LHCN-M2 (cell line): ENCODE measurements around the gene PCDH1. TPM values are rescaled to one million over a fixed set of nuclear protein-coding genes. Genes with fewer than 3 reads are reported as not detected.
"Not testable (repeated sequence)": the region's sequence is repeated elsewhere in the genome, so short reads cannot be mapped to it uniquely, and the experiment has no call there.

ENCODE experiments used
- DNase-seq: peaks from one replicate; pipeline ENCODE4 v3.0.0-alpha.2; 2012; ENCODE audit warnings: low read depth
- total RNA-seq: library from RNA; depleted of rRNA; stranded (reverse); fragments of >200 nt; gene quantifications from 2 replicates; pipeline ENCODE4 v1.2.3, GENCODE V29; 2014

Gene PCDH1
- total RNA-seq, 1 experiment from 2014 or later, result not detected

DNA sequence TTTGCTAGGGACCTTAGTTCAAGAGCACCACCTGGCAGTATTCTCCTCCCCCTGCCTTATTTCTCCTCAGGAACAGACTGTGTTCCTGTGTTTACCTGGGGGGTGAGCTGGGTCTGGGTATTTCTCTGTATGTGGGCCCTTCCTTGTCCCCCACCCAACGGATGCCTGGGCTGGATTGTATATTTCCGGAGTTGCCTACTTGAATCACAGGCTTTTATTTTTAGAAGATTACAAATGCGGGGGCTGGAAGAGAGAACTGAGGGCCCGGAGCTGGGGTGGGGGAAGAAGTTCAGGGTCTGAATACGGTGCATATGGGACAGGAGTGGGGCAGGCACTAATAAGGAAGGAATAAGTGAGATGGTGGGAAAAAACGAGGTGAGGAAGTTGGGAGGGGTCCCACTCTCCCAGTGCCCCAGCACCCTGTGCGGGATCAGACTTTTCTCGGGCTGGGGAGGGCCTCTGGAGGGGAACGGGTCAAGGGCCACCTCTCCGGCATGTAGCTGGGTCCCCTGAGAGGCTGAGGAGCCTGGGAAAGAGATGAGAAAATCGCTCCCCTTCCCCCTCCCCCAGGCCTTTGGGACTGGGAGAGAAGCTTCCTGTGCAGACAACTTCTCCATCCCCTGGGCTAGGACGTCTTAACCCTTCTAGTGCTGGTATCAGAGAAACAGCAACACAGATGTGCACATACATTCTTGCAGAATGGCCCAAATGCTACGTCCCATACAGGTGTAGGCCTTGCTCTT is 42.1 kb downstream of the PCDH1 start:
- no peak for DNase-seq

DNA sequence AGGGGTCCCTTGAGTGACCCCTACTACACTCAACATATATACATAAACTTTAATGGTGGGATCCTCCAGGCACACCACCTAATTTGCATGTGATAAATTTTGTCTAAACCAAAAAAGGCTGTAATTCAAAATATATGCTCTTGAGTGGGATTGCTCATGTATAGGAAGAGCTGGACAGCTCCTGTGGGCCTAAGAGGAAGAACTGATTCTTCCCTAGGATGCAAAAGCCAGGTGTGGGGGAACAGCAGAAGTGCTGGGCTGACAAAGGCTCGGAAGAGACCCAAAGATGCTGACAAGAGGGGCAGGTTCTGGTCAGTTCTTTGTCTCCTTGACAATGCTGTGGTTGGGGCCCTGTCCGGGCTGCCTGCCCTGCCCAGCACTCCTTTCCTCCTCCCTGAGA is 43.9 kb downstream of the PCDH1 start:
- DNase-seq, result no peak

- no peak for DNase-seq
These were observed 46.1 kb downstream of the PCDH1 start for GRCh38 chr5:141832131-141832530.

DNA sequence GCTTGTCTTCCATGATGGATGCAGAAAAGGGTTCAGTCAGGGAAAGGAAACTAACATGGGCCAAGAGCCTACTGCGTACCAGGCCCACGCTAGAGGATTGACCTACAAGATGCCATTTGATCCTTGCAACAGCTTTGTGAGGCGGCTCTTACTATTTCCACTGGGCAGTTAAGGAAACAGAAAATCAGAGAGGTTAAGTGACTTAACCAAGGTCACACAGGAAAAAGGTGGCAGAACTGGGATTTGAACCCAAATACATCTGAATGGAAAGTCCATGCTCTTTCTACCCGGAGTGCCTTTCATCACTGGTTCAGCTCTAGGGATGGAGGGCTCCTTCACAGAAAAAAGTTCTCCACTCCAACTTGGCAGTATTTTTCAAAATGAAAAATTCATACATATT is 50.0 kb downstream of the PCDH1 start:
- DNase-seq, result no peak

- no peak for DNase-seq
These were observed 51.5 kb downstream of the PCDH1 start for GRCh38 chr5:141826674-141827073.

DNA sequence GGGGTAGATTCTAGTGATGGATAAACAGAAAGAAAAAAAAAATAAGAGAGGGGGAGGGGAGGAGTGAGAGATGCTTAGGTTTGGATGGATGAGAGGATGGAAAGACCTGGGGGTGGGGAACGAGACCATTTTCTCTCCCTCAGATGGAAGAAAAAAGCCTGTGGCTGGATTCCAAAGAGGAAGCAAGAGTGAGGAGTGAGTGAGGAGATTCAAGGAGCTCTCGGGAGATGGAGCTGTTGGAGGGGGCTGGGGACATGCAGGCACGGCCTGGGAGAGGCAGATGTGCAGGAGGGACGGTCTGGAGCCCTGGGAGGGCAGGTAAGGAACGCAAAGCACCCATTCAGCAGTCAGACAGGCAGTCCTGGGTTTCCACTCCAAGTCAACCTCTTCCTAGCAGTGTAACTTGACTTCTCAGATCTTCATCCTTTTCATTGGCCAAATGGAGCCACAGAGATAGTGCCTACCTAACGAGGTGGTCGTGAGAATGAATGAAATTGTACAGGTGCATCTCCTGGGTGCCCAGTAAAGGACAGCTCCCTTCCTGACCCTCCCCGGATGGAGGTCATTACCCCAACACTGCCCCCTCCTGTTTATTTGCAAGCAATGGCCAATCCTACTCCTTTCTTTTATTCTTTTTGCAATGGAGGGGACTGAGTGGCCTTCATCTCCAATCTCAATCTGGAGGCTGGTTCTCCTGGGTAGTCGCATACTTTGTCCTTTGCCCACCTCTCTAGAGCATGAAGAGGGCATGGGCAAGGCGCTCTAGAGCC is 52.2 kb downstream of the PCDH1 start:
- DNase-seq, result no peak

GRCh38 chr5:141825241-141825671 is 53.0 kb downstream of the PCDH1 start:
- DNase-seq, result no peak

- no peak for DNase-seq
These were observed 53.5 kb downstream of the PCDH1 start for GRCh38 chr5:141824717-141825116.

- DNase-seq, result no peak
These were observed 55.2 kb downstream of the PCDH1 start for GRCh38 chr5:141823056-141823455.

- no peak for DNase-seq
These were observed 56.1 kb downstream of the PCDH1 start for GRCh38 chr5:141822144-141822543.

GRCh38 chr5:141821430-141821925 is 56.7 kb downstream of the PCDH1 start:
- peak; percentile 67 for DNase-seq

DNA sequence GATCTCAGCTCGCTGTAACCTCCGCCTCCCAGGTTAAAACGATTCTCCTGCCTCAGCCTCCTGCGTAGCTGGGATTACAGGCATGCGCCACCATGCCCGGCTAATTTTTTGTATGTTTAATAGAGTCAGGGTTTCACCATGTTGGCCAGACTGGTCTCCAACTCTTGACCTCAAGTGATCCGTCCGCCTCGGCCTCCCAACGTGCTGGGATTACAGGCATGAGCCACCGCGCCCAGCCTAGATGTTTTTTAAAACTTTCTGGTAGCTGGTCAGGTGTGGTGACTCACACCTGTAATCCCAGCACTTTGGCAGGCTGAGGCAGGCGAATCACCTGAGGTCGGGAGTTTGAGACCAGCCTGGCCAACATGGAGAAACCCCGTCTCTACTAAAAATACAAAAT is 57.5 kb downstream of the PCDH1 start:
- not testable (repeated sequence) for DNase-seq

DNA sequence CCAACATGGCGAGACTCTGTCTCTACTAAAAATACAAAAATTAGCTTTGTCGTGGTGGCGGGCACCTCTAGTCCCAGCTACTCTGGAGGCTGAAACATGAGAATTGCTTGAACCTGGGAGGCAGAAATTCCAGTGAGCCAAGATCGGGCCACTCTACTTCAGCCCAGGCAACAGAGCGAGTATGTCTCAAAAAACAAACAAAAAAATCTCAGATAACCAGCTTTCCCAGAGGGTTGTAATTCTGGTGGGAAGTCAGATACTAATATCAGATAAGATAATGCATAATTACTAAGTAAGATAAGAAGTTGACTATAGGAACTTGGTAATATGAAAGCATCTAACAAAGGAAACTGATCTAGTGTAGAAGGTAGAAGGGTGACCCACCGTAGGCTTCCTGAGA is 60.6 kb downstream of the PCDH1 start:
- no peak for DNase-seq

GRCh38 chr5:141816598-141817399 is 61.4 kb downstream of the PCDH1 start:
- no peak for DNase-seq

DNA sequence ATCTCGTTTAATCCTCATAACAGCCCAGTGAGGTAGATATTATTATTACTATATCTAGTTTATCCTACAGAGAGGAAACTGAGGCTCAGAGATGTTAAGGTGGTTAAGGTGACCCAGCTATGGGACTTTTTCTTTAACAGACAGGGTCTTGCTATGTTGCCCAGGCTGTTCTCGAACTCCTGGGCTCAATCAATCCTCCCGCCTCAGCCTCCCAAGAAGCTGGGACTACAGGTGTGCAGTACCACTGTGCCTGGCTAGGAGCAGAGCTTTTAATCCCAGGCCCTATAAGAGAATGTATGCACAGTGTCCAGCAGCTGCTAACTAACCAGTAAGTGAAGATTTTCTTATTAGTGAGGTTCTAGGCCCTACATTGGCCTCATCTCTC is 62.4 kb downstream of the PCDH1 start:
- DNase-seq, result no peak

GRCh38 chr5:141815051-141815795 is 63.0 kb downstream of the PCDH1 start:
- DNase-seq, result no peak

GRCh38 chr5:141814064-141814964 is 63.9 kb downstream of the PCDH1 start:
- no peak for DNase-seq

DNA sequence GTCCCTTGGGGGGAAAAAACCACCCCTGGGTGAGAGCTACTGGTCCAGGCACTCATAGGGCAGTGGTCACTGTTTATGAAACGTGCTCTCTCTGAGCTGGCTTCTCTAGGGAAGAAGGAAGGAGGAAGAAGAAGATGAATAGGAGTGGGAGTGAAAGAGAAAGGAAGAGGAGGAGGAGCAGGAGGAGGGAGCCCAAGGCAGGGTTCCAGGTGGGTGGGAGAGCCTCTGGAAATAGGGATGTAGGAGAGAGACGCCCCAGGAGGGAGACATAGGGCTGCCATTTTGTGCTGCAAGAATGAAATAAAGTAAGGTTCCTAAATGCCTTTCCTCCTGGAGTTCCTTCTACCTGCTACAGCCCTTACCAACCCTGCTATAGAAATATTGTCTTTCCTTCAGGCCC is 65.7 kb downstream of the PCDH1 start:
- no peak for DNase-seq

GRCh38 chr5:141811287-141812155 is 66.7 kb downstream of the PCDH1 start:
- no peak for DNase-seq
